ENCODE data around the gene CAPN12.
"Not testable (repeated sequence)": the region's sequence is repeated elsewhere in the genome, so short reads cannot be mapped to it uniquely, and the experiment has no call there.

- TF ChIP-seq, protein P1, sequence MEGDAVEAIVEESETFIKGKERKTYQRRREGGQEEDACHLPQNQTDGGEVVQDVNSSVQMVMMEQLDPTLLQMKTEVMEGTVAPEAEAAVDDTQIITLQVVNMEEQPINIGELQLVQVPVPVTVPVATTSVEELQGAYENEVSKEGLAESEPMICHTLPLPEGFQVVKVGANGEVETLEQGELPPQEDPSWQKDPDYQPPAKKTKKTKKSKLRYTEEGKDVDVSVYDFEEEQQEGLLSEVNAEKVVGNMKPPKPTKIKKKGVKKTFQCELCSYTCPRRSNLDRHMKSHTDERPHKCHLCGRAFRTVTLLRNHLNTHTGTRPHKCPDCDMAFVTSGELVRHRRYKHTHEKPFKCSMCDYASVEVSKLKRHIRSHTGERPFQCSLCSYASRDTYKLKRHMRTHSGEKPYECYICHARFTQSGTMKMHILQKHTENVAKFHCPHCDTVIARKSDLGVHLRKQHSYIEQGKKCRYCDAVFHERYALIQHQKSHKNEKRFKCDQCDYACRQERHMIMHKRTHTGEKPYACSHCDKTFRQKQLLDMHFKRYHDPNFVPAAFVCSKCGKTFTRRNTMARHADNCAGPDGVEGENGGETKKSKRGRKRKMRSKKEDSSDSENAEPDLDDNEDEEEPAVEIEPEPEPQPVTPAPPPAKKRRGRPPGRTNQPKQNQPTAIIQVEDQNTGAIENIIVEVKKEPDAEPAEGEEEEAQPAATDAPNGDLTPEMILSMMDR (conservative IDR thresholded peaks at IDR 0.05; ENCODE audit: low read length) = not testable (repeated sequence)
- not testable (repeated sequence) for TF ChIP-seq EZH2phosphoT487 (IDR thresholded peaks at IDR 0.05; ENCODE audit: borderline replicate concordance, low read depth, low read length)
These were observed 9.9 kb upstream of the CAPN12 start for GRCh38 chr19:38754196-38754595.
